DMS53 (cell line): ENCODE data around the gene C6orf120.

Experiments
- DNase-seq: peaks from one replicate; lab custom pipeline; 2025; lab: John Stamatoyannopoulos, UW

Gene C6orf120

GRCh38 chr6:169701954-169702839 is at the start of gene C6orf120, which contains the start of gene WDR27:
TSS of gene C6orf120 (plus strand) at chr6:169702126. CDS start at chr6:169702460, 334 bp downstream.
TSS of gene WDR27 (minus strand) at chr6:169702029. CDS start at chr6:169689005, 13,024 bp downstream.
- DNase-seq = peak; percentile 98

- no peak for DNase-seq
Measured at GRCh38 chr6:169652896-169653295, 49.0 kb upstream of the C6orf120 start.

DNA sequence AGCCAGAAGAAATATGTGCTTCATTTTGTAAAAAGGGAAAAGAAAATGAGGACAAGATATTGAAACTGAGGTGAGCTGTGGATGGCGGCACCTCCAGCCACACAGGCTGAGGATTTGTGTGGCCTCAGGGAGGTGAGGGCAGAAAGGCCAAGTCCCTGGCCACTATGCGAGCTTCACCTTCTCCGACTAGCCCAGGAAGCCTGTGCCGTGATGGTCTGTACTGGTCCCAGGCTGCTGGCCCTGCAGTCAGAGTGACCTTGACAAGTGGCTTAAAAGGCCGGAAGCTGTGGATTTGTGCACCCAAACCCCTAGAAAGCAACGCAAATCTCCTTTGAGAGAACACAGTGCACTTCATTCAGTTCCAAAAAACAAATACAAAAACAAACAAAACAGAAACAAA is 48.2 kb upstream of the C6orf120 start:
- peak; percentile 44 for DNase-seq

DNA sequence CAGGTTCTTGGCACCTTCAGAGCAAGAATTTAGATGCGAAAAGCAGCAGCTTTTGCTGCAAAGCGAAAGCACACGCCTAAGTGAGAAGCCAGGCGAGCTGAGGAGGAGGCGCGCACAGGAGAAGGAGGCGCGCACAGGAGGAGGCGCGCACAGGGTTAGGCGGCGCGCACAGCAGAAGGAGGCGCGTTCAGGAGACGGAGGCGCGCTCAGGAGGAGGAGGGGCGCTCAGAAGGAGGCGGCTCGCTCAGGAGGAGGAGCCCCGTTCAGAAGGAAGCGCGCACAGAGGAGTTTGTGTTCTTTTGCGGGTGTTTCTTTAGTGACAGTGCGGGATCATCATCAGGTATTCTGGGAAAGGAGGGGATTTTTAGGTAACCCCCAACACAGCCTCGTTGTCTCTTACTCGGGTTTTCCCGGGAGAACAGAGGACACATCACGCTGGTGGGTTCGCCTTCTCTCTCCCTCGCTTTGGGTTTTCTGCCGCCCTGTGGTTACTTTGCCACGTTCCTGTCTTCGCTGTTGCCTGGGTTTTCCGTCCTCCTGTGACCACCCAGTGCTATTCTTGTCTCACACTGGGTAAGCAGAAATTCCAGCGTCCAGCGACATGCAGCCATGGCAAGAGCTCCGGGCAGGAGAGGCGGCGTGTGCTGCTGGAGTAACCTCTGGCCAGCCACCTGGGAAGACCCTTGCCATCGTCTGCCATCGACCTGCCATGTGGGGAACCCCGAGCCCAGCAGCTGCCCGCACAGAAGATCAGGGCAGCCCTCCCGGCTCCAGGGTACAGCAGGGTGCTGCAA is 47.1 kb upstream of the C6orf120 start:
- peak; percentile 84 for DNase-seq

GRCh38 chr6:169656546-169657283 is 45.2 kb upstream of the C6orf120 start:
- DNase-seq = no peak

GRCh38 chr6:169657284-169657610 is 44.7 kb upstream of the C6orf120 start:
- DNase-seq = no peak

DNA sequence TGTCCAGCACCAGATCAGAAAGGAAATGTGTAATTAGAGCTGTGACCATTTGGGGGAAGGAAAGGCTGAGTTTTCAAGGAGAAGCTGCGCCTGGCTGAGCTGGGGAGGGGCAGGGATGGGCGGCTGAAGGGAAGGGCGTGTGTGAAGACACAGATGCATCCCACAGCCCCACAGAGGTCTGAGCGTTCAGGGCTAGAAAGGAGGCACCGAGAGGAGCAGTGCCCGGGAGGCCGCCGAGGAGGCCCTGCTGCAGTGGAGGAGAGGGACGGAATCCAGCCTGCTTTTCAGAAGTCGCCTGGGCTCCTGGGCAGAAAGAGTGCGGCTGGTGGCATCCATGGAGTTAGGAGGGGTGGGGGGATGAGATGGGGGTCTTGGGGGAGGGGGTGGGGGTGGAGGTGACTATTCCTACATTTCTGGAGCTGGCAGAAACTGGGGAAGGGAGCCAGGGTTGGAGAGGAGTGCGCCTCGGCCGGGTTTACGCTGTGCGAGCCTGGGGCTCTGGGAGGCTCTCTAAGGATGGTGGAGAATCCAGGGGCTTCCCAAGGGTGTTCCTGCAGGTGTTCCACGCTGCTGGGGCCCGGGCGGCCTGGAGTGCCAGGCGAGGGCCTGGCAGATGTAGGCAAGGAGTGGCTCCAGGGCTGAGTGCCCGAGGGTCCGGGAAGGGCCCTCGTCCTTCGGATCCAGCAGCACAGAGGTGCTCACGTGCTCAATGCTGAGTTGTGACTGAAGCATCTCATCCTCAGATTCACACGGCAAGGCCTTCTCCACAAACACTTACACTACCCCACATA is 41.9 kb upstream of the C6orf120 start:
- no peak for DNase-seq

GRCh38 chr6:169660751-169661390 is 41.1 kb upstream of the C6orf120 start:
- DNase-seq = no peak

- DNase-seq = no peak
Measured at GRCh38 chr6:169661391-169661756, 40.6 kb upstream of the C6orf120 start.

- DNase-seq = peak; percentile 98
Measured at GRCh38 chr6:169663468-169663867, 38.5 kb upstream of the C6orf120 start.

GRCh38 chr6:169664227-169664626 is 37.7 kb upstream of the C6orf120 start:
- DNase-seq = peak; percentile 38

DNA sequence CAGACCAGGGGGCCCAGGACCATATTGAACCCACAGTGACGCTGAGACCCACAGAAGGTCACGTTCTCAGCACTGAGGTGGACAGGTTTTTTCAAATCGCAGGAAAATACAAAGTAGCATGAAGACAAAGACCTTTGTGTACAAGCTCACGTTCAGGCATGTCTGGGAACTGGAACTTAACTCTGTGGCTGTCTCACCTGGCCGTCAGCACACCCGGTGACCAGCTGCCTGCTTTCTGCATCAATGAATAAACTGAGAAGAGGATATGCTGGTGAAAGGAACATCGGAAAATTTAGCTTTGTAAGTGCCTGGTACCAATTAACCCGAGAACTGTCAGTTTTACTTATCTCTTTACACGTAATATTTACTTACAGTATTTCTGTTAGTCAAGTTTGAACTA is 36.6 kb upstream of the C6orf120 start:
- peak; percentile 86 for DNase-seq

GRCh38 chr6:169666441-169666840 is 35.5 kb upstream of the C6orf120 start:
- DNase-seq = no peak

DNA sequence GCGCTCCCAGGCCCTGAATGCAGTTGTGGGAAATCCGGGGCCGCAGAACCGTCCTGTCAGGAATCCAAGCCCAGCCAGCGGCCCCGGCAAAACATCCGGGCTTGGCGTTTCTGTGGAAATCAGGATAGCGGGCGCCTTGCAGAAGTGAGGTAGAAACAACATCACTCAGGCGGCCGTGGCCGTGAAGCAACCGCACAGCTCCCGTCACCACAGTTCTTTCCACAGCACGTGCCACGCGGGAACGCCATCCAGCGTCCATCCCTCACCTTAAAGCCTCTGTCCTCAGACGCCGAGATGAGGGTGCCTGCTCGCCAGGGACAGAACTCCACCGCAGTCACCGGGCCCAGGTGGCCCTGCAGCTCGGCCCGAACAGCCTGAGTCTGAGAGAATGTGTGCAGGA is 34.2 kb upstream of the C6orf120 start:
- DNase-seq = no peak

DNA sequence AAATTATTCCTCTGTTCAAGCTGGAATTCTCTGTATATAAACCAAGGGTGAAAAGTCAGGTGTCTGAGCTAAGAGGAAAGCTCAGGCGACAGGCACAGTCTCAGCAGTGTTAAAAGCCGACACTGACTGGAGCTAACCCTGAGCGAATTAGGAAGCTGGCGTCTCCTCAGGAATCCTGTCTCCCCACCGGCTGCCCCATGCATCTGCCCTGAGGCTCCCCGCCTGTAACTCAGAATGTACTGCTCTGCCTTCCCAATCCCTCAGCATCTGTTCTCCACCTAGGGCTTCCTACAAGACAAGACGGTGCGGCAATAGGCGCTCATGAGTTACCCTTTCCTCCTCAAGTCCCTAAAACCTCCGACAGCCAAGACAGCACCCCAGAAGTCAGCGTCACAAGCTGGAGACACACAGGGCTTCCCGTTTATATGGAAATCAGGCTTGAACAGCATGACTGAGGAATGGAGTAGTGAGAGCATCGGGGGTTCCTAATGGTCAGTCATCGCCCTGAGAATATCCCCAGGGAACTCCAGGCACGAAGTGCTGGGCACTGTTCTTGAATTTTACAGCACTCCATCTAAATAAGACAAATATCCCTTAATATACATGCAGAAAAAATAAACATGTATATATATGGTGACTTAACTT is 33.6 kb upstream of the C6orf120 start:
- DNase-seq = no peak

GRCh38 chr6:169669147-169669546 is 32.8 kb upstream of the C6orf120 start:
- peak; percentile 94 for DNase-seq

DNA sequence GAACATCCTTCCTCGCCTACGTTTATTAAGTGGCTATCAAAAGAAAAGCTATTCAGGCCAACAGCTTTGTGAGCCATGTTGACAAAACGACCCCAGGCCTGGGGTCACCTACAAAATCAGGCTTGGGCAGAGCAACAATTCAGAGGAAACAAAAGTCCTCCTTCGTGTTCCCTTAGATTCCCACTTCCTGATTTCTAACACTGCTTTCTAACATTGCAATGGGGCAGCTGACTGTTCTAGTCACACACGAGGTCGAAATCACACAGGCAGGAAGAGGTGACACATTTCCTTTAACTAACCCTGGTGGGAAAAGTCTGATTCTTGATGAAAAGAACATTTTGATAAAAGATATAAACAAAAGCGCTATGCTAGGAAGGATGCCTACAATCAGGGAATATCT is 32.0 kb upstream of the C6orf120 start:
- DNase-seq = peak; percentile 23

DNA sequence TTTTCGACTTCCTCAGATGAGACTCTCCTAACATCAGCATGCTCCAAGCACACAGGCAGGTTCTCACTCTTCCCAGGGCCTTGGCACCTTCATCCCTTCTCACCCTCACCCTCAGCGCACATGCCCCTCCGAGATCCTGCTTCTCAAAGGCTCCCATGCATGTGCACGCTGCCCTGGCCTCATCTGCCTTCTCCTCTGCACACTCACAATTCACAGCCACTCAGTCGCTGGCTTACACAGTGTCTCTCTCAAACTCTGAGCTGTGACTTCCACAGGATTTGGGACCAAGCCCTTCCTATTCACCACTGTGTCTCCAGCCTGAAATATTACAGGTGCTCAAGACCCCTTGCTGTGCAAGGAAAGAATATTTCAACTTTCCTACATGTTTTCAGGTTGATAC is 30.4 kb upstream of the C6orf120 start:
- no peak for DNase-seq

DNA sequence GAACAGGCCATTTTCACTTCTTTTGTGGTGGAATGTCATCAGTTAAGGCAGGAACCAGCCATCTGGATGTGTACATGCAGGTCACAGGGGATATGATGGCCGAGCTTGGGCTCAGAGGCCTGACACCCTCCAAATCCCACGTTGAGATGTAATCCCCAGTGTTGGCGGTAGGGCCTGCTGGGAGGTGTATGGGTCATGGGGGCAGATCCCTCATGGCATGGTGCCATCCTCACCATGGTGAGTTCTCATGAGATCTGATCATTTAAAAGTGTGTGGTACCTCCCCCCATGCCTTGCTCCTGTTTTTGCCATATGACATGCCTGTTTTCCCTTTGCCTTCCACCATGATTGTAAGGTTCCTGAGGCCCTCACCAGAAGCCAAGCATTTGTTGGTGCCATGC is 26.9 kb upstream of the C6orf120 start:
- no peak for DNase-seq

- DNase-seq = no peak
Measured at GRCh38 chr6:169677096-169677495, 24.8 kb upstream of the C6orf120 start.

DNA sequence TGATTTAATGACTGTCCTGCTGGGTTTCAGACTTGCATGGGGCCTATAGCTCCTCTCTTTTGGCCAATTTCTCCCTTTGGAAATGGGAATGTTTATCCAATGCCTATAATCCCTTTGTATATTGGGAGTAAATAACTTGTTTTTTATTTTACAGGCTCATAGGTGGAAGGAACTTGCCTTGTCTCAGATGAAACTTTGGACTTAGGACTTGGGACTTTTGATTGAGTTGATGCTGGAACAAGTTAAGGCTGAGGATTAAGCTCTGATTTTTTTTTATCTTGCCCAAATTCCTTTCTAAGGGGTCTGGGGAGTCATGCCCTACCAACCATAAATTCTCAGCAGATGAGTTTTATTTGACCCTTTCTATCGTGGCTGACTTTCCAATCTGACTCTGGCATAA is 23.6 kb upstream of the C6orf120 start:
- no peak for DNase-seq
